ENCODE results near the gene FOXJ3.

Gene FOXJ3

GRCh38 chr1:42302034-42302433, 33.0 kb downstream of the FOXJ3 start:
- DNase-seq: no peak

- no peak for DNase-seq
Measured at GRCh38 chr1:42298520-42298919, 36.5 kb downstream of the FOXJ3 start.

DNA sequence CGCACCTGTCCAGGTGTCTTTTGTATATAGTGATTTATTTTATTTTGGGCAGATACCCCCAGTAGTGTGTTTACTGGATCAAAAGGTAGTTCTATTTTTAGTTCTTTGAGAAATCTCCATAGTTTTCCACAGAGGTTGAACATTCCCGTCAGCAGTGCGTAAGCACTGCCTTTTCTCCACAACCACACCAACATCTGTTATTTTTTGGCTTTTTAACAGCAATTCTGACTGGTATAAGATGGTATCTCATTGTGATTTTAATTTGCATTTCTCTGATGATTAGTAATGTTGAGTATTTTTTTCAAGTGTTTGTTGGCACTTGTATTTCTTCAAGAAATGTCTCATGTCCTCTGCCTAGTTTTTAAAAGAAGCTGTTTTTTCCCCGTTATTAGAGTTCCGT, 39.2 kb downstream of the FOXJ3 start:
- DNase-seq: no peak

DNA sequence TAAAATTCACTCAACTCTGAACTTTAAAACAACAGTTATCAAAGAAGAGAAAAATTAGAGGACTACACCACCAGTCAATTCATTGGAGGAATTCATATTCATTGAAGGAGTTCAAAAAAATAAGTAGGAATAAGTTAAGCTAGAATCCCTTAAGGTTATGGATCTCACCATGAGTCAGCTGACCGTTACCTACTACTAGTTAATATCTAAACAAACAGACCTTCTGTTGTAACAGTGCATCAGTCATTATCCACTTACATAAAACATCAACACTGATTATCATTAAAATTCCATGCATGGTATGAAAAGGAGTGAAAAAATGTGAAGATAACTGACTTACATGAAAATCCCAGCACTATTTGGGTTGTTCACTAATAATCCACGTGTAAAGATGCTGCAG, 44.9 kb downstream of the FOXJ3 start:
- no peak for DNase-seq

GRCh38 chr1:42288311-42288985, 46.6 kb downstream of the FOXJ3 start:
- DNase-seq: no peak

GRCh38 chr1:42282867-42283583, 52.0 kb downstream of the FOXJ3 start:
- peak; percentile 64 for DNase-seq

- DNase-seq: peak; percentile 79
Measured at GRCh38 chr1:42282024-42282579, 52.9 kb downstream of the FOXJ3 start.

DNA sequence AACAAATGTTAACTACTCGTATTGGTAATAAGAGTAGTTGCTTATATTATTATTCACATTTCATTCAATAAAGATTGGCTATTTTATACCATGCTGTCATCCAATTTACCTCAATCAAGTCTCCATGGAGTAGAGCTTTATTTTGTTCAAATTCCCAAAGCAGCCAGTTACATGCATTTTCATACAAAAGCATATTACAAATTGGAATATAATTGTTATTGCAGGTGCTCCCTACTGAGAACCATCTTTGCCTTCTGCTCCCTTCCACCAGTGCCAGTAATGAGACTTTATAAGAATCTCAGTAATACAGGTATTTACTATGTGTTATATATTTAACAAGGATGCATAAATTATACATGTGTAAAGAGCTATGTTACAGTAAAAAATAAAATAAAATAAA, 54.2 kb downstream of the FOXJ3 start:
- no peak for DNase-seq

DNA sequence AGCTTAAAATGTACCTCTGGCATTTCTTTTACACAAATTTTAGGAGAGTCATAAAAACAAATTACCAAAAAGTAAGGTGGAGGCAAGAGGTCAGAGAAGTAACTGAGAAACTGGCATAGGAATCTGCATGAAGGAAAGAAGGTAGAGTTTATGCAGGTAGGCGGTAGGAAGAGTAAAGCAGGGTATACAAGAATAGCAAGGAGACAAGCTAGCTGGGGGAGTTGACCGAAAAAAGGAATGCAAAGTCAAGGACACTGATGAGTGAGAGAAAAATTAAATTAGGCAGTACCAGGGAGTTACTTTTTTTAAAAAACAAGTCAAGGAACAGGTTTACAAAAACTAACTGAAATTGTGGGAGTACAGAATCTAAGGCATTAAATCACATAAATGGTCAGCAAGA, 56.0 kb downstream of the FOXJ3 start:
- DNase-seq: no peak

DNA sequence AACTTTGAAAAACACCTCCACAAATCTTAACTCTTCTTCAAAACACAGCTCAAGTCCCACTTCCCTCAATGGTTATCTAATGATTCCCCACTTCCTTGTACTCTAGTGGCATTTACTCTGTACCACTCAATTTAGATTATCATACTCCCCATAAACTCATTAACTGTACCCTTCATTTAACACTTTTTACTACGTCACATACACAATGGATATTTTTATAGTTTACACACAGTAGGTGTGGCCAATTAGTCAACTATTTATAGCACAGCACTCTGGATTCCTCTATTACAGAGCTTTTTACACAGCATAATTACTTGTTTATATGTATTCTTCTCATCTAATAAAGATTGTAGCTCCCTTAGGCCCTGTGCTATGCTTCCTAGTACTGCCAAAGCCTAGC, 62.1 kb downstream of the FOXJ3 start:
- DNase-seq: no peak

- DNase-seq: no peak
Measured at GRCh38 chr1:42267904-42268303, 67.1 kb downstream of the FOXJ3 start.

DNA sequence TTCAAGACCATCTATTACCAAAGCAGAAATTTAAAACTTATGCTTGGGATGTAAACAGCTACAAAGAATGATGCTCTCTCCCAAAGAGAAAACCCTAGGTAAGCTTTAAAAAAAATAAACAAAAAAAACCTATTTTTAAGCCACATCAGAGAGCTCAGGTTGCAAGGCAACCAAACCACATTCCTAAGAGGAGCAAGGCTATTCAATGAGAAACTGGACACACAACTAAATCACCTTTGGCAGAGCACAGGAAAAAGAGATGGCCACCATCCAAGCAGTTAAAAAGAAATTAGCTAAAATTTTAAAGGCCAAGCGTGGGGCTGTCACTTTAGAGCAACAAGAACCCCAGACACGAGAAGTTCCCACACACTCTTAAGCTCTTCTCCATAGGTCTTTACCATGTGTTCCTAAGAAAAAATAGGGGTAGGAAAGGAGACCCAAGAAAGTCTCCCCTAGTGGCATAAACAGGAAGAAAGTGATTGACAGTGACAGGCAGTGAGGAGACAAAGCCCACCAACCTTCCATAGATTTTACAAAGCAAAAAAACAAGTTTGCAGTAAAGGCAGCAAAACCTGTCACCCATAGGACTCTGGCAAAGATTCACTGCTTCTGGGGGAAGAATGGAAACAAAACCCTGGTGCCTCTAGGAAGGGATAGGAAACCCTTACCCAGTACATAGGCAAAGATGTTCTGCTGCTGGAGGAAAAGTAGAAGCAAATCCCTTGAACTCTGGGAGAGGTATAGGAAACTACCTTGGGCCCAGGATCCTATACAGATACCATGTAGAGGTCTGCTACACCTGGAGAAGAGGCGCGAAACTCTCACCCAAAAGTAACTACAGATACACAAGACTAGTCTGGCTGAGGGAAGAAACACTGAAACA, 68.5 kb downstream of the FOXJ3 start:
- no peak for DNase-seq

DNA sequence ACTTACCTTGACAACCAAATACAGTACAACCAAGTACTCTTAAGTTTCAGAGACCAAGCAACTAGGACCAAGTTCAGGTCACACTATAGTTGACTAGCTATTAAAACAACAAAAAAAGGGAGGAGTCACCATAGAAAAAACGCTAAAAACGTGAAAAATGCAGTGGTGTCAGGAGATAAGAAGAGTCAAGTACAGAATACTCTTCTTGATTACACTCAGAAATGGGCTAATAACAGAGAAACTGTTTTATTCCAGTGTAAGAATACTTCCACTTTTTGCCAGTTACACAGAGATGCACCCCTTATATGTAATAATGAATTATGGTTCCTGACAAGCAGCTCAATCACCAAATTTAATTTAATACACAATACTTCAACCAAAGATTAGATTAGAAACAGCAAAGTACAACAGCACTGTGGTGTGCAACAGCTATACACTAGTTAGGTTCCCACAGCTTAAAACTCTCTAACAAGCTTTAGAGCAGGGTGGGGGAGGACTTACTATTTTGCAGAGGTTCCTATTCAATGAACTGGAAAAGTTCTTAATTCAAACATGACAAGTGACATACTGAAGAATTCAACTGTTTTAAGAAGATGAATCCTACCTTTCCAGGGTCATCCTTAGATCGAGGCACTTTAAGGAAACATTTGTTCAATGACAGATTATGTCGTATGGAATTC, 70.4 kb downstream of the FOXJ3 start:
- no peak for DNase-seq

DNA sequence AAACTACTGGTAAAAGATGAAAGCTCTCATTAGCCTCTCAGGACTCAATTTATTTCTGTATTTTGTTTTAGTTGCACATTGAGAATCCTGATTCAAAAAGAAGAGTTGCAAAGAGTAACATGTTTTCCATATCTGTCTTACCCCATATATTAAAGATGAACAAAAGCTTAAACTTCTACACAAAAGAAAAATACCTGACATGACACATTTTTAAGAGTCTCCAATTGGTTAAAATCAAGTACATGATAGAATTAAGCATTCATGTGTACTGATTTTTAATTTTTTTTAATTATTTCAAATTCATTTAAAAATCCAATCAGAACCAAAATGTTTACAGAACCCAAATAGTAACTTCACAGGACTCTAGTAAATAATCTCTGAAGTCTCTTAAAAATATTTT, 72.0 kb downstream of the FOXJ3 start:
- DNase-seq: no peak

GRCh38 chr1:42260376-42261070, 74.5 kb downstream of the FOXJ3 start:
- no peak for DNase-seq

GRCh38 chr1:42259739-42260064, 75.3 kb downstream of the FOXJ3 start:
- DNase-seq: no peak

GRCh38 chr1:42259059-42259738, 75.8 kb downstream of the FOXJ3 start:
- DNase-seq: peak; percentile 43

DNA sequence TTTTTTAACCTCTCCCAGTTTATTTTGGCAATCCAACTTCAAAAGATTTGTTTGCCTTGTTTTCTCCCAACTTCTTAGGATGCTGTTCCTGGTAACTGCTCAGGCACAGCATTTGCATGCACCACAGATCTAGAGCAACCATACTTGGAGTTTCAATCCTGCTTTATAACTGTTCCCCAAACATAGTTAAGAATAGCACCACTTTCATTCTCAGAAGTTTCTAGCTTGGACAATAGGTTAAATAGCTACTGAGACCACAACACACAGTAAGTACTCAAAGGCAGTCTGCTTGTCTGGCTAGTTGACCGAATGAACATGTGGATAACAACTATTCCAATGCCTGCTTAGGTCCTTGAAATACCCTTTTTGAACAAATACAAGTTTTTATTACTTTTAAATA, 76.8 kb downstream of the FOXJ3 start:
- DNase-seq: no peak

- DNase-seq: no peak
Measured at GRCh38 chr1:42251042-42251441, 84.0 kb downstream of the FOXJ3 start.

- DNase-seq: no peak
Measured at GRCh38 chr1:42250164-42250563, 84.9 kb downstream of the FOXJ3 start.

GRCh38 chr1:42240966-42241755, 93.9 kb downstream of the FOXJ3 start:
- peak; percentile 45 for DNase-seq
